HepG2 (cell line): ENCODE data around the gene MTX3. TPM values are rescaled to one million over a fixed set of nuclear protein-coding genes. Genes with fewer than 3 reads are reported as not detected.

Source experiments
- ATAC-seq: fragments of 200-7000 bp; cut with Tn5 transposase; 3 replicates; pipeline ENCODE4 v1.9.1; 2020; ENCODE audit warnings: mild to moderate bottlenecking, moderate library complexity
- BruUV-seq: library from RNA; stranded (reverse); fragments of 400-500 nt; replicated peaks from 2 replicates; lab custom pipeline; 2021; lab: Mats Ljungman, UMichigan
- CTCF ChIA-PET: fragments of 300-600 bp; formaldehyde crosslinking; extraction: SDS; loops from one replicate; lab custom pipeline; 2021; ENCODE audit warnings: low total read pairs, inconsistent platforms, low intra/inter-chr PET ratio; lab: Yijun Ruan, JAX
- POLR2A ChIA-PET: fragments of 350-600 bp; sonication (Branson Sonifier 250); formaldehyde crosslinking; loops from one replicate; lab custom pipeline; 2020; ENCODE audit warnings: antibody characterized with exemption, inconsistent platforms; lab: Yijun Ruan, JAX
- DNase-seq: peaks from one replicate; pipeline ENCODE4 v3.0.0-alpha.2; 2015; ENCODE audit warnings: low spot score
- FAIRE-seq: peaks from 3 replicates; lab custom pipeline; 2011; peaks lifted over from hg19 to GRCh38; lab: Jason Lieb, UNC
- H2AFZ ChIP-seq: one replicate; pipeline ENCODE4 v1.6.1; 2011; ENCODE audit warnings: low read length, inconsistent platforms
- H3K27ac ChIP-seq: fragments of 300-600 bp; 3 replicates; pipeline ENCODE4 v1.8.0; 2011; ENCODE audit warnings: mixed run types, mild to moderate bottlenecking, mixed read lengths, low read length, inconsistent platforms; ENCODE audit not compliant: insufficient read depth; ENCODE audit errors: extremely low read length
- H3K27me3 ChIP-seq, 2 experiments: fragments of 200-600 bp in 1 of 2; 2 replicates in 1 of 2; 3 replicates in 1 of 2; pipeline versions ENCODE4 v1.6.0 to v1.8.0; 2011; ENCODE audit warnings: low read length in 2 of 2, mild to moderate bottlenecking in 2 of 2, moderate library complexity in 2 of 2, inconsistent platforms in 1 of 2; ENCODE audit not compliant: insufficient read depth in 2 of 2, control insufficient read depth in 1 of 2
- H3K36me3 ChIP-seq, 2 experiments: fragments of 200-600 bp in 1 of 2; replicated peaks in 1 of 2; 2 replicates in 1 of 2; 3 replicates in 1 of 2; pipeline versions ENCODE4 v1.5.1 to v1.8.0; 2011; ENCODE audit warnings: low read length in 2 of 2, inconsistent platforms in 1 of 2; ENCODE audit not compliant: insufficient read depth in 2 of 2, control insufficient read depth in 1 of 2
- H3K4me1 ChIP-seq: 2 replicates; pipeline ENCODE4 v1.5.1; 2012; ENCODE audit warnings: low read length, inconsistent platforms; ENCODE audit not compliant: insufficient read depth
- H3K4me2 ChIP-seq: 2 replicates; pipeline ENCODE4 v1.6.0; 2011; ENCODE audit warnings: low read depth, low read length, inconsistent platforms
- H3K4me3 ChIP-seq, 3 experiments: fragments of 200-600 bp in 1 of 3; sonication (generic), shearing (Covaris generic) in 1 of 3; replicated peaks in 1 of 3; 2 replicates each; pipeline ENCODE4 v1.5.1; 2011 to 2016; ENCODE audit warnings: low read length in 3 of 3, inconsistent platforms in 2 of 3, low read depth in 2 of 3, mild to moderate bottlenecking in 2 of 3, control low read depth in 1 of 3, mixed read lengths in 1 of 3; ENCODE audit not compliant: insufficient read depth in 1 of 3
- H3K79me2 ChIP-seq: one replicate; pipeline ENCODE4 v1.6.1; 2011; ENCODE audit warnings: low read length, inconsistent platforms; ENCODE audit not compliant: insufficient read depth
- H3K9ac ChIP-seq: 2 replicates; pipeline ENCODE4 v1.6.0; 2011; ENCODE audit warnings: mild to moderate bottlenecking, low read depth, low read length, inconsistent platforms; ENCODE audit not compliant: insufficient read depth
- H3K9me3 ChIP-seq: 2 replicates; pipeline ENCODE4 v1.5.1; 2012; ENCODE audit warnings: mild to moderate bottlenecking, low read length
- H4K20me1 ChIP-seq: 2 replicates; pipeline ENCODE4 v1.6.0; 2011; ENCODE audit warnings: inconsistent platforms, mild to moderate bottlenecking, low read length, moderate library complexity; ENCODE audit not compliant: insufficient read depth
- EP300 ChIP-seq, 3 experiments: sonication (generic) in 1 of 3; formaldehyde crosslinking in 1 of 3; IDR thresholded peaks; 2 replicates each; pipeline versions ENCODE4 v1.5.1 to v1.6.1; 2011 to 2020; ENCODE audit warnings: low read depth in 2 of 3, low read length in 2 of 3, borderline replicate concordance in 1 of 3, improper control_type of control experiment in 1 of 3, mild to moderate bottlenecking in 1 of 3, missing genetic modification reagents in 1 of 3, moderate library complexity in 1 of 3
- MAFG ChIP-seq: sonication (generic); formaldehyde crosslinking; IDR thresholded peaks from 2 replicates; pipeline ENCODE4 v1.5.1; 2020; ENCODE audit warnings: mild to moderate bottlenecking, missing genetic modification reagents
- ZBTB40 ChIP-seq, 2 experiments: fragments of 450-650 bp in 1 of 2; sonication (generic) in 1 of 2; formaldehyde crosslinking in 1 of 2; IDR thresholded peaks; 2 replicates each; pipeline versions ENCODE4 v1.6.1 to v1.8.0; 2016 to 2022; ENCODE audit warnings: antibody characterized with exemption in 1 of 2, mild to moderate bottlenecking in 1 of 2, missing genetic modification reagents in 1 of 2
- ZSCAN21 ChIP-seq: sonication (generic); formaldehyde crosslinking; IDR thresholded peaks from 2 replicates; pipeline ENCODE4 v1.8.0; 2022; ENCODE audit warnings: mild to moderate bottlenecking, missing genetic modification reagents, moderate library complexity, borderline replicate concordance
- WGBS: methylation state at CpG from one replicate; pipeline ENCODE4 v1.1.6; 2017; ENCODE audit warnings: low lambda C conversion rate; 5-methylcytosine and 5-hydroxymethylcytosine counted together
- in situ Hi-C: cut with HindIII; loops from 2 replicates; pipeline ENCODE4 v1.10.0; 2017; ENCODE audit warnings: low pct_unique_long_range_greater_than_20kb; ENCODE audit not compliant: extremely low pct_ligation_motif_present
- intact Hi-C: fragments of 100-400 bp; cut with micrococcal nuclease; formaldehyde crosslinking; loops from one replicate; pipeline ENCODE4 v1.10.0; 2022; ENCODE audit not compliant: unreplicated experiment
- polyA plus RNA-seq, 8 experiments: library from polyadenylated mRNA; depleted of rRNA in 3 of 8; stranded (reverse) in 7 of 8; unstranded in 1 of 8; fragments of >200 nt; fragmentation: Illumina TruSeq in 4 of 8; extraction: Trizol in 4 of 8; gene quantifications; 2 replicates each; pipeline versions ENCODE4 v1.2.1 to v1.2.3, GENCODE V29; 2011 to 2016; ENCODE audit warnings: low read depth in 4 of 8, missing spikeins in 1 of 8, mixed read lengths in 1 of 8; ENCODE audit not compliant: insufficient read depth in 1 of 8
- total RNA-seq, 5 experiments: library from RNA; depleted of rRNA; stranded (reverse); fragments of >200 nt; fragmentation: Illumina TruSeq; extraction: Trizol; gene quantifications; 2 replicates each; pipeline ENCODE4 v1.2.3, GENCODE V29; 2016; ENCODE audit warnings: low read depth in 1 of 5
- TF ChIP-seq, protein P1 (sequence below): sonication (generic); formaldehyde crosslinking; IDR thresholded peaks from 2 replicates; pipeline ENCODE4 v1.4.0; 2020; ENCODE audit warnings: mild to moderate bottlenecking, missing genetic modification reagents

MTX3 gene
- total and polyA plus RNA-seq, 2 of the 13 experiments (the other 11 are each of a cell fraction or from before 2014, with no cell fraction given) = 9.9 to 16.7 TPM

DNA sequence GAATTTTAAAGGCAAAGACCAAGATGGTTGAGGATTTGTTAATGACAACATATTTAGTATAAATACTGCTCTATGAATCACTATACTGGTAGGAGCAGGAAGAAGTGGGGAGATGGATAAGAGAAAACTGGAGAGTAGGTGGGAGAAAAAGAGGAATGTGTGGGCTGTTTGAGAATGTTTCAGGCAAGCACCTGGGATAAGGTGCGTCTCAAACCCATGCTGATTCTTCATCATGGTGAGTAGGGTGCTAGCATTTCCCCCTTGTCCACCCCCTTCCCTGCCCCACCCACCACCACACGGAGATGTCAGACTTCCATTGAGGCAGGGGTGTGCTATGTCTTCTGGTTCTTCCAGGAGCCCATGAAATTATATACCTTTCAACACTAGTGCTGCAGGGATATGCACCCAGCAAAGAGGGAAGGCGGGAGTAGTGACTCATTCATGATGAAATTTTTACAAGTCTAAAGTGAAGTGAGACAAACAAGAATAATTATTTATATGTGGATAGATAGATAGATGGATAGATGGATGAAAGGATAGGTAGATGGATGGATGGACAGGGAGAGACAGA is 54.3 kb downstream of the MTX3 start:
- ATAC-seq (no peak), DNase-seq (no peak), FAIRE-seq (no peak)
- H3K9me3 ChIP-seq = peaks cover 17% of the 10 kb centered on the region
- no peaks in the 10 kb centered on the region for H3K4me1 ChIP-seq
- intact Hi-C loops = no loop called here
- no peak overlapping the region for H3K4me2 ChIP-seq
- no TSS peak for BruUV-seq
- ChIA-PET POLR2A (no interaction called here), CTCF (no interaction called here)
- H3K4me3 ChIP-seq = no peak overlapping the region
- no peak overlapping the region for H3K27ac ChIP-seq
- H3K9ac ChIP-seq = no peak overlapping the region
- in situ Hi-C loops = no loop called here
- 42% methylated on average over 3 of the region's 3 CpGs for WGBS
- H3K27me3 ChIP-seq = peaks cover 0 to 18% of the 10 kb centered on the region in 2 experiments; a peak in 2 of 5 replicates
- H3K36me3 ChIP-seq = no peaks in the 10 kb centered on the region
- no peaks in the 10 kb centered on the region for H4K20me1 ChIP-seq
- no peak overlapping the region for H2AFZ ChIP-seq
- TF ChIP-seq, protein P1, sequence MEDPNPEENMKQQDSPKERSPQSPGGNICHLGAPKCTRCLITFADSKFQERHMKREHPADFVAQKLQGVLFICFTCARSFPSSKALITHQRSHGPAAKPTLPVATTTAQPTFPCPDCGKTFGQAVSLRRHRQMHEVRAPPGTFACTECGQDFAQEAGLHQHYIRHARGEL (CRISPR knock-in tag) = no peak
- TF ChIP-seq MAFG (CRISPR knock-in tag) (no peak), EP300 (IDR thresholded peaks at IDR 0.05; ENCODE audit: low read depth in 2 of 2, low read length in 2 of 2) (no peak), EP300 (CRISPR knock-in tag; IDR thresholded peaks at IDR 0.05; ENCODE audit: borderline replicate concordance) (no peak)
- H3K79me2 ChIP-seq = no peaks in the 10 kb centered on the region

- Histone ChIP-seq H2AFZ (no peak overlapping the region), H3K4me3 (no peak overlapping the region), H3K27me3 (peaks cover 0 to 18% of the 10 kb centered on the region in 2 experiments; a peak in 2 of 5 replicates), H3K4me1 (no peaks in the 10 kb centered on the region), H4K20me1 (no peaks in the 10 kb centered on the region), H3K27ac (no peak overlapping the region), H3K4me2 (no peak overlapping the region), H3K9ac (no peak overlapping the region), H3K9me3 (peaks cover 17% of the 10 kb centered on the region), H3K36me3 (no peaks in the 10 kb centered on the region), H3K79me2 (no peaks in the 10 kb centered on the region)
- WGBS = 33% methylated on average over 4 of the region's 4 CpGs
- intact Hi-C loops = no loop called here
- ChIA-PET POLR2A (no interaction called here), CTCF (no interaction called here)
- no peak for ATAC-seq
- in situ Hi-C loops = no loop called here
- BruUV-seq = no TSS peak
- FAIRE-seq = no peak
- DNase-seq = no peak
- TF ChIP-seq ZSCAN21 (CRISPR knock-in tag) (no peak), ZBTB40 (IDR thresholded peaks at IDR 0.05) (no peak), ZBTB40 (CRISPR knock-in tag; IDR thresholded peaks at IDR 0.05) (no peak)
Observed at GRCh38 chr5:79936002-79936645, 54.9 kb downstream of the MTX3 start.
